GM12872 (cell line): Measurements from ENCODE around the gene MAPRE3.

Experiments used
- CTCF ChIP-seq: IDR thresholded peaks from 3 replicates; pipeline ENCODE4 v1.5.1; 2011; ENCODE audit warnings: low read depth, mild to moderate bottlenecking, low read length, moderate library complexity; ENCODE audit not compliant: insufficient read depth

Gene MAPRE3

GRCh38 chr2:27042985-27043634 lies 72.7 kb downstream of the MAPRE3 start:
- no peak for TF ChIP-seq CTCF

GRCh38 chr2:27049422-27050280 lies 79.2 kb downstream of the MAPRE3 start:
- no peak for TF ChIP-seq CTCF

- peak; percentile 29; the same call in 1 of the 3 replicates for TF ChIP-seq CTCF
Observed at GRCh38 chr2:27050281-27050995, 80.0 kb downstream of the MAPRE3 start.

- no peak for TF ChIP-seq CTCF
Observed at GRCh38 chr2:27050996-27051901, 80.8 kb downstream of the MAPRE3 start, which contains the start of gene AGBL5. Gene AGBL5 (plus strand): TSS chr2:27051668. CDS start chr2:27052959, 1,291 bp downstream.

GRCh38 chr2:27051902-27052645 lies 81.6 kb downstream of the MAPRE3 start:
- TF ChIP-seq CTCF = no peak

- no peak for TF ChIP-seq CTCF
Observed at GRCh38 chr2:27053321-27053720, 82.9 kb downstream of the MAPRE3 start.
